Tibial artery (tissue), 4 donors: Measurements from ENCODE around the gene PGLYRP3.

Experiments
- DNase-seq, 2 donors: peaks; one replicate each; pipeline ENCODE4 v3.0.0-alpha.2; 2019
- H3K27ac ChIP-seq, 2 donors: fragments of 200-600 bp; sonication (generic) in 1 of 2; 1 replicate in 1 of 2; 2 replicates in 1 of 2; pipeline ENCODE4 v1.5.1; 2018 to 2019; ENCODE audit warnings: mild to moderate bottlenecking in 1 of 2
- H3K27me3 ChIP-seq, 2 donors: fragments of 200-600 bp; sonication (generic) in 1 of 2; one replicate each; pipeline versions ENCODE4 v1.5.1 to v1.6.0; 2016 to 2019
- H3K36me3 ChIP-seq, 3 donors: fragments of 200-600 bp; sonication (generic) in 2 of 3; one replicate each; pipeline ENCODE4 v1.5.1; 2016 to 2019; ENCODE audit warnings: mild to moderate bottlenecking in 2 of 3
- H3K4me1 ChIP-seq, 4 donors: fragments of 200-600 bp; sonication (generic) in 2 of 4; 1 replicate in 3 of 4; 2 replicates in 1 of 4; pipeline ENCODE4 v1.5.1; 2016 to 2019
- H3K4me3 ChIP-seq, 2 donors: fragments of 200-600 bp; sonication (generic) in 1 of 2; 1 replicate in 1 of 2; 2 replicates in 1 of 2; pipeline ENCODE4 v1.5.1; 2018 to 2019; ENCODE audit warnings: mild to moderate bottlenecking in 2 of 2
- H3K9me3 ChIP-seq, 3 donors: fragments of 200-600 bp; sonication (generic) in 1 of 3; one replicate each; pipeline ENCODE4 v1.5.1; 2016 to 2019
- CTCF ChIP-seq, 2 experiments: fragments of 200-600 bp in 1 of 2; fragments of 450-650 bp in 1 of 2; IDR thresholded peaks; one replicate each; pipeline ENCODE4 v1.5.1; 2017 to 2019; ENCODE audit warnings: antibody characterized with exemption in 2 of 2, mild to moderate bottlenecking in 1 of 2, moderate library complexity in 1 of 2
- intact Hi-C: fragments of 100-400 bp; cut with DNase I; formaldehyde crosslinking; loops from one replicate; pipeline ENCODE4 v1.15.0; 2023; ENCODE audit warnings: low total_unique reads

Gene PGLYRP3

GRCh38 chr1:153259387-153259786 lies 53.4 kb downstream of the PGLYRP3 start, which contains the start of gene LORICRIN:
LORICRIN (plus strand) TSS chr1:153259687; CDS start chr1:153260950, 1,263 bp downstream.
- no peaks in the 10 kb centered on the region for H3K9me3 ChIP-seq
- peaks cover 0 to 22% (median 16%) of the 10 kb centered on the region in 4 donors for H3K4me1 ChIP-seq
- intact Hi-C loops, result no loop called here
- no peak for TF ChIP-seq CTCF (IDR thresholded peaks at IDR 0.05)
- peaks cover 0 to 16% of the 10 kb centered on the region in 2 donors for H3K27me3 ChIP-seq
- peak within 1 kb of the TSS in 1 of 2 donors; percentile 66 for H3K4me3 ChIP-seq
- H3K27ac ChIP-seq, result no peak within 1 kb of the TSS
- no peaks in the 10 kb centered on the region for H3K36me3 ChIP-seq
- no peak for DNase-seq

GRCh38 chr1:153253693-153254092 lies 59.1 kb downstream of the PGLYRP3 start:
- no peak for TF ChIP-seq CTCF (IDR thresholded peaks at IDR 0.05)
- Histone ChIP-seq H3K27me3 (peaks cover 0 to 5% of the 10 kb centered on the region in 2 donors), H3K9me3 (no peaks in the 10 kb centered on the region), H3K27ac (no peak overlapping the region), H3K36me3 (no peaks in the 10 kb centered on the region), H3K4me3 (no peak overlapping the region), H3K4me1 (no peaks in the 10 kb centered on the region)
- intact Hi-C loops, result no loop called here
- DNase-seq, result no peak

- peaks cover 0 to 9% of the 10 kb centered on the region in 2 donors for H3K27me3 ChIP-seq
- no peak overlapping the region for H3K4me3 ChIP-seq
- no peak overlapping the region for H3K27ac ChIP-seq
- H3K36me3 ChIP-seq, result no peaks in the 10 kb centered on the region
- no peaks in the 10 kb centered on the region for H3K4me1 ChIP-seq
- TF ChIP-seq CTCF (IDR thresholded peaks at IDR 0.05), result no peak
- no peaks in the 10 kb centered on the region for H3K9me3 ChIP-seq
- DNase-seq, result no peak
- intact Hi-C loops, result no loop called here
Measured at GRCh38 chr1:153253076-153253475, 59.7 kb downstream of the PGLYRP3 start.

GRCh38 chr1:153251988-153252387 lies 60.8 kb downstream of the PGLYRP3 start:
- no peak overlapping the region for H3K27ac ChIP-seq
- H3K27me3 ChIP-seq, result peaks cover 0 to 20% of the 10 kb centered on the region in 2 donors
- H3K4me1 ChIP-seq, result no peaks in the 10 kb centered on the region
- intact Hi-C loops, result no loop called here
- TF ChIP-seq CTCF (IDR thresholded peaks at IDR 0.05), result no peak
- H3K36me3 ChIP-seq, result no peaks in the 10 kb centered on the region
- DNase-seq, result no peak
- H3K4me3 ChIP-seq, result no peak overlapping the region
- no peaks in the 10 kb centered on the region for H3K9me3 ChIP-seq

GRCh38 chr1:153251562-153251961 lies 61.2 kb downstream of the PGLYRP3 start:
- Histone ChIP-seq H3K36me3 (no peaks in the 10 kb centered on the region), H3K27ac (no peak overlapping the region), H3K9me3 (no peaks in the 10 kb centered on the region), H3K4me3 (no peak overlapping the region), H3K27me3 (peaks cover 0 to 22% of the 10 kb centered on the region in 2 donors), H3K4me1 (no peaks in the 10 kb centered on the region)
- no peak for TF ChIP-seq CTCF (IDR thresholded peaks at IDR 0.05)
- DNase-seq, result no peak
- intact Hi-C loops, result no loop called here

- no peak overlapping the region for H3K4me3 ChIP-seq
- H3K36me3 ChIP-seq, result no peaks in the 10 kb centered on the region
- DNase-seq, result no peak
- no peak overlapping the region for H3K27ac ChIP-seq
- intact Hi-C loops, result no loop called here
- no peaks in the 10 kb centered on the region for H3K4me1 ChIP-seq
- TF ChIP-seq CTCF (IDR thresholded peaks at IDR 0.05), result no peak
- peaks cover 0 to 22% of the 10 kb centered on the region in 2 donors for H3K27me3 ChIP-seq
- H3K9me3 ChIP-seq, result no peaks in the 10 kb centered on the region
Measured at GRCh38 chr1:153251087-153251486, 61.7 kb downstream of the PGLYRP3 start.
